Activated CD4-positive, alpha-beta T cell treated with anti-CD3 and anti-CD28 coated beads, Interleukin-2, amount 10 ng/mL, durations not matched to agents 7 days and 5 days (primary cell): ENCODE results near the gene PRODH2. TPM values are rescaled to one million over a fixed set of nuclear protein-coding genes. Genes with fewer than 3 reads are reported as not detected.
"Not testable (repeated sequence)": the region's sequence is repeated elsewhere in the genome, so short reads cannot be mapped to it uniquely, and the experiment has no call there.

Experiments
- CTCF ChIA-PET: fragments of 350-600 bp; sonication (Branson Sonifier 250); formaldehyde crosslinking; loops from one replicate; lab custom pipeline; 2021; ENCODE audit warnings: antibody characterized with exemption; lab: Charles Lee
- POLR2A ChIA-PET: fragments of 350-600 bp; sonication (Branson Sonifier 250); formaldehyde crosslinking; loops from one replicate; lab custom pipeline; 2021; ENCODE audit warnings: antibody characterized with exemption; lab: Charles Lee
- DNase-seq: peaks from one replicate; pipeline ENCODE4 v3.0.0-alpha.2; 2020
- H3K27ac Mint-ChIP-seq: one replicate; pipeline ENCODE4 v1.8.0; 2021; ENCODE audit warnings: mild to moderate bottlenecking, moderate library complexity, mixed read lengths
- H3K27me3 Mint-ChIP-seq: one replicate; pipeline ENCODE4 v1.8.0; 2021; ENCODE audit warnings: mixed read lengths
- H3K36me3 Mint-ChIP-seq: one replicate; pipeline ENCODE4 v1.8.0; 2021; ENCODE audit warnings: low read depth, mixed read lengths
- H3K4me1 Mint-ChIP-seq: one replicate; pipeline ENCODE4 v1.8.0; 2021; ENCODE audit warnings: mixed read lengths
- H3K4me3 Mint-ChIP-seq: one replicate; pipeline ENCODE4 v1.8.0; 2021; ENCODE audit warnings: mild to moderate bottlenecking, moderate library complexity, mixed read lengths
- H3K9me3 Mint-ChIP-seq: one replicate; pipeline ENCODE4 v1.8.0; 2021; ENCODE audit warnings: mixed read lengths
- total RNA-seq, 2 experiments: library from RNA; stranded (reverse); gene quantifications; one replicate each; pipeline ENCODE4 v1.2.3, GENCODE V29; 2021

PRODH2 gene
- total RNA-seq, 2 experiments from 2014 or later: not detected

DNA sequence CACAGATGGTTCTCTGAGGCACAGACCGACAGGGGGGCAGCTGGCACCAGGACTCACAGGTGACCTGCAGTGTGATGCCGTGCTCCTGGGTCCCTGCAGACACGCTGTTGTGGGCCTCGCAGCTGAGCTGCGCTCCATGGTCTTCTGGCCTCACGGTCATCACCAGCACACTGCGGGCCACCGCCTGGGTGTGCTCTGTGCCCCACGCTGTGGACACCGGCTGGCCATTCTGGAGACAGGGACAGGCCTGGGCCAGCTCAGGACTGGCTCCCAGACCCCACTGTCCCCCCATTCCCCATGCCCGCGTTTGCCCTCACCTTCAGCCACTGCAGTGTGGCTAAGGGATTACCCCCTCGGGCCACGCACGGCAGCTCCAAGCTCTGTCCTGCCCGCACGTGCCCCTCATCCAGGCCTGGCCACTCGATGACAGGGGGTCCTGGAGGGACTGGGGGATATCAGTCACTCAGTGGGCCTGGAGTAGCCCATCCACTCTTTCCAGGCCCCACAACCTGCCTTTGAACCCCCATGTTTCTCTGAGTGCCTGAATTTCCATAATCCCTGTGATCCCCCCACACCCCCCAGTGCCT lies 36.4 kb upstream of the PRODH2 start:
- no peak overlapping the region for H3K4me3 Mint-ChIP-seq
- H3K27ac Mint-ChIP-seq: no peak overlapping the region
- H3K27me3 Mint-ChIP-seq: peaks cover 47% of the 10 kb centered on the region
- CTCF ChIA-PET: interaction anchor here (0.5 kb wide), 1 partner anchor 84 kb away, joined by 4 read pairs; no protein-coding TSS in a partner anchor
- POLR2A ChIA-PET: no interaction called here
- peaks cover 17% of the 10 kb centered on the region for H3K4me1 Mint-ChIP-seq
- no peaks in the 10 kb centered on the region for H3K9me3 Mint-ChIP-seq
- no peaks in the 10 kb centered on the region for H3K36me3 Mint-ChIP-seq
- DNase-seq: no peak

GRCh38 chr19:35848486-35848885 lies 35.8 kb upstream of the PRODH2 start:
- peaks cover 17% of the 10 kb centered on the region for H3K4me1 Mint-ChIP-seq
- H3K27ac Mint-ChIP-seq: no peak overlapping the region
- H3K36me3 Mint-ChIP-seq: no peaks in the 10 kb centered on the region
- H3K27me3 Mint-ChIP-seq: peaks cover 52% of the 10 kb centered on the region
- ChIA-PET POLR2A (no interaction called here), CTCF (no interaction called here)
- H3K4me3 Mint-ChIP-seq: no peak overlapping the region
- H3K9me3 Mint-ChIP-seq: no peaks in the 10 kb centered on the region
- DNase-seq: no peak

- Mint-ChIP-seq H3K4me3 (no peak overlapping the region), H3K36me3 (no peaks in the 10 kb centered on the region), H3K27me3 (peaks cover 53% of the 10 kb centered on the region), H3K27ac (no peak overlapping the region), H3K9me3 (no peaks in the 10 kb centered on the region), H3K4me1 (peaks cover 17% of the 10 kb centered on the region)
- CTCF ChIA-PET: no interaction called here
- POLR2A ChIA-PET: no interaction called here
- DNase-seq: no peak
These were observed 35.3 kb upstream of the PRODH2 start for GRCh38 chr19:35847911-35848310.

GRCh38 chr19:35846038-35846668 lies 33.5 kb upstream of the PRODH2 start:
- peaks cover 3% of the 10 kb centered on the region for H3K9me3 Mint-ChIP-seq
- H3K27me3 Mint-ChIP-seq: peaks cover 52% of the 10 kb centered on the region
- peaks cover 17% of the 10 kb centered on the region for H3K4me1 Mint-ChIP-seq
- POLR2A ChIA-PET: no interaction called here
- no peak for DNase-seq
- no peaks in the 10 kb centered on the region for H3K36me3 Mint-ChIP-seq
- H3K4me3 Mint-ChIP-seq: no peak overlapping the region
- CTCF ChIA-PET: no interaction called here
- no peak overlapping the region for H3K27ac Mint-ChIP-seq

DNA sequence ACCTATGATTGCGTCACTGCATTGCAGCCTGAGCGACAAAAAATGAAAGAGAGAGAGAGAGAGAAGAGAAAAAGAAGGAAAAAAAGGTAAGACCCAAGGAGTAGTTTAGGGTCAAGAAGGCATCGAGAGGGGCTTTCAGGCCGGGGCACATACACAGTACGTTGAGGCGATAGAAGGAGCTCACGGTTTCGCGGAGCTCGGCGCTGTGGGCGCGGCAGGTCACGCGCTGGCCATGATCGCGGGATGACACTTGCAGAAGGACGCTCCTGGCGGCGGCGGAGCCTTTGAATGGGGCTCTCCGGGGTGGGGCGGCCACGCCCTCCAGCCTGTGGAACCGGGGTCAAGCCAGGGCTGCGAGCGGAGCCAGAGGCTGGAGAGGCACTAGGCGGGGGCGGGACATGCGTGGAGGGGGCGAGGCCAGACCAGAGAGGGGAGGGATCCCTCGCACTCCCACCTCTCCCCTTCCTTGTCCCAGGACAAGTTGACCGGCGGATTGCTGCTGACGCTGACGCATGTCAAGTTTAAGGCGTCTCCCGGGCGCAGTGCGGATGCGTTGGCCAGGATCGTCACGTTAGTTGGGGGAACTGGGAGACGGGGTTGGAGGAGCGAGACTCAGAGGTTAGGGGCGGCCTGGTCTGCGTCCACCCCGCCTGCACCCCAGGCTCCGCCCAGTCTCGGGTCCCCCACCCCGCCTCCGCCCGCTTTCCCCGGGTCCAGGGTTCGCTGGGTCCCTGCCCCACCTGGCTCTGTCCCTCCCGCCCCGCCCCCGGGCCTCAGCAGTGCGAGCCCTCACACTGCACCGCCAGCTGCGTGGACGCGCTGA lies 32.8 kb upstream of the PRODH2 start:
- Mint-ChIP-seq H3K27ac (no peak overlapping the region), H3K9me3 (peaks cover 3% of the 10 kb centered on the region), H3K27me3 (peaks cover 45% of the 10 kb centered on the region), H3K4me3 (peak overlapping the region; percentile 8), H3K4me1 (peaks cover 17% of the 10 kb centered on the region), H3K36me3 (no peaks in the 10 kb centered on the region)
- no peak for DNase-seq
- CTCF ChIA-PET: interaction anchor here (1.0 kb wide), 1 partner anchor 102 kb away, joined by 3 read pairs; no protein-coding TSS in a partner anchor
- POLR2A ChIA-PET: no interaction called here

DNA sequence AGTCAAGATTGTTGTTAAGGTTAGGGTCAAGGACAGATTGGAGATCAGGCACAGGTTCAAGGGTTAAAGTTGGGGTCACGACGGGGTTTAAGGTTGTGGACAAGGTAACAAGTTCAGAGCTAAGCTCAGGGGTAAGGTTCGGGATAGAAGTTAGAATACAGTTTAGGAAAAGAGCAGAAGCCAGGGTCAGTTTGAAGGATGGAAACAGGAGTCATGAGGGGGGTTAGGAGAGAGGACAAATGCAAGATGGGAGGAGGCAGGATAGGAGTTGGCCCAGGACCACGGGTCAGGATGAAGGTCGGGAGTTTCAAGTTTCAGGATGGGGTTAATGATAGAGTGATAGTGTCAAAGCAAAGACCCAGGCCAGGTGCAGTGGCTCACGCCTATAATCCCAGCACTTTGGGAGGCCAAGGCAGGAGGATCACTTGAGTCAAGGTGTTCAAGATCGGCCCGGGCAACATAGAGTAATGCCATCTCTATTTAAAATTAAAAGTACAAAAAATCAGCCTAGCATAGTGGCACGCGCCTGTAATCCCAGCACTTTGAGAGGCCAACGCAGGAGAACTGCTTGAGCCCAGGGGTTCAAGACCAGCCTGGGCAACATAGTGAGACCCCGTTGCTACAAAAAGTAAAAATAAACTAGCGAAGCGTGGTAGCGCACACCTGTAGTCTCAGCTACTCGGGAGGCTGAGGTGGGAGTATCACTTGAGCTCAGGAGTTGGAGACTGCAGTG lies 32.0 kb upstream of the PRODH2 start:
- peaks cover 17% of the 10 kb centered on the region for H3K4me1 Mint-ChIP-seq
- H3K9me3 Mint-ChIP-seq: peaks cover 3% of the 10 kb centered on the region
- ChIA-PET CTCF (interaction anchor here (1.0 kb wide), 1 partner anchor 102 kb away, joined by 3 read pairs; no protein-coding TSS in a partner anchor), POLR2A (no interaction called here)
- DNase-seq: no peak
- H3K27ac Mint-ChIP-seq: no peak overlapping the region
- peak overlapping the region; percentile 8 for H3K4me3 Mint-ChIP-seq
- H3K36me3 Mint-ChIP-seq: no peaks in the 10 kb centered on the region
- peaks cover 45% of the 10 kb centered on the region for H3K27me3 Mint-ChIP-seq

DNA sequence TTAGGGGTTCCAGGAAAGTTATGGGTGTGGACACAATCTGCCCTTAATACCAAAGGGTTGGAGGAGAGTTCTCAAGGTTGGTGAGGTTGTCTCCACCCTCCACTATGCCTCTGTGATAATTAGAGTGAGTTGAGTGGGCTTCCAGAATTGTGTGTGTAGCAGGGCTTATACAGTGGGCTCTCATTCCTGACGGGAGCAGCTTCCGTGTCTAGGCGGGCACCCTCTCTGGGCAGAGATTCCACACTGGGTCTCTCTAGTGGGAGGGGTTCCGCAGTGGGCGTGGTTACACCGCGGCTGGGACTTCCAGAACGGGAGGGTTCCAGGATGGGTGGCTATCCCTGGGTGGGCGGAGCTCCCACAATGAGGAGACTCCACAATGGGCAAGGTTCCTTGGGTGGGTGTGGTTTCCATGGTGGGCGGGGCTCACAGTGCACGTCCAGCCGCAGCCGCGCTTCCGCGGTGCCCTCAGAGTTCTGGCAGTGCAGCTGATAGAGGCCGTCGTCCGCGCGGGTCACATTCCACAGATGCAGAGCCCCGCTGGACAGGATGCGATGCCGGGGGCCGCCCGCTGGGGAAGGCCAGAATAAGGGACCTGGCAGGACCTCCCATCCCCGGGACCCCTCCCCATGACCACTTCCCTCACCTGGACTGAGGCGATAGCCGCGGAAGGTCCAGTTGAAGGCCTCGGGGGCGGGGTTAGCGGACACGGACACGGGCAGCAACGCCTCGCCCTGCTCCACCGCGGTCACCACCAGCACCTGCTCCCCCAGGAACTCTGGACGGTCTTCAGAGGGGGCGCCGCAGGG lies 31.2 kb upstream of the PRODH2 start:
- Mint-ChIP-seq H3K4me1 (peaks cover 17% of the 10 kb centered on the region), H3K36me3 (no peaks in the 10 kb centered on the region), H3K27ac (no peak overlapping the region), H3K27me3 (peaks cover 43% of the 10 kb centered on the region), H3K9me3 (peaks cover 6% of the 10 kb centered on the region), H3K4me3 (no peak overlapping the region)
- CTCF ChIA-PET: interaction anchor here (0.6 to 1.1 kb wide), 2 partner anchors 70 to 88 kb away, joined by 3 to 4 read pairs; no protein-coding TSS in a partner anchor
- POLR2A ChIA-PET: no interaction called here
- no peak for DNase-seq

GRCh38 chr19:35842666-35843272 lies 30.1 kb upstream of the PRODH2 start:
- CTCF ChIA-PET: interaction anchor here (1.2 kb wide), 1 partner anchor 8 kb away, joined by 3 read pairs; no protein-coding TSS in a partner anchor
- peaks cover 43% of the 10 kb centered on the region for H3K27me3 Mint-ChIP-seq
- no peak overlapping the region for H3K4me3 Mint-ChIP-seq

DNA sequence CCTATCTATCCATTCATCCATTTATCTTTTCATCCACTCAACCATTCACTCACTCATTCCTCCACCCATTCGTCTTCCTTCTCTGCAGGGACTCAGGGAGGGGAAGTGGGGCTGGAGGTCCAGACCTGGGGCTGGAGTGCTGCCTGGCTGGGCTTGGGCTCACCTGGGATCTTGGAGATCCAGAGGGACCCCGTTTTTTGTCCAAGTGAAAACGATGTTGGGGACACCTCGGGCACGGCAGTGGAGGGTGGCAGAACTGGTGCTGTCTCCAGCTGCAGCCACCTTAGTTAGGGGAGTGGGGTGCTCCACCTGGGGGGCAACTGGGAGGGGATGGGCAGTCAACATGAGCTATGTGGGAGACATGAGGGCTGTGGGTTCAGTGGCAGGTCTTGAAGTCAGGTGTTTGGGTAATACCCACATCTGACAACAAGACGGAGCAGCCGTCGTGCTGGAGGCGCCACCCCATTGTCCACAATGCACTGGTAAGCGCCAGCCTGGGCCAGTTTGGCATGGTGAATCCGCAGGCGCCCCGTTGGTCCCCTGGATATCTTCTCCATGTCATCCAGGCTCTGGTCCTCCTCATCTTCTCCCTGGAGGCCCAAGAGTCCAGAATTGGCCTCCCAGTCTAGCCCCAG lies 29.4 kb upstream of the PRODH2 start:
- Mint-ChIP-seq H3K4me3 (no peak overlapping the region), H3K27ac (no peak overlapping the region), H3K36me3 (no peaks in the 10 kb centered on the region), H3K4me1 (peaks cover 17% of the 10 kb centered on the region), H3K9me3 (peaks cover 7% of the 10 kb centered on the region), H3K27me3 (peaks cover 43% of the 10 kb centered on the region)
- POLR2A ChIA-PET: no interaction called here
- DNase-seq: no peak
- CTCF ChIA-PET: interaction anchor here (1.2 kb wide), 1 partner anchor 9 kb away, joined by 3 read pairs; no protein-coding TSS in a partner anchor

More at GRCh38 chr19:35842666-35843272, 30.1 kb upstream of the PRODH2 start:
- DNase-seq: no peak
- Mint-ChIP-seq H3K36me3 (no peaks in the 10 kb centered on the region), H3K4me1 (peaks cover 17% of the 10 kb centered on the region), H3K9me3 (peaks cover 7% of the 10 kb centered on the region), H3K27ac (no peak overlapping the region)
- POLR2A ChIA-PET: no interaction called here

- H3K4me3 Mint-ChIP-seq, H3K27ac Mint-ChIP-seq, H3K36me3 Mint-ChIP-seq, DNase-seq, H3K4me1 Mint-ChIP-seq, POLR2A ChIA-PET, H3K27me3 Mint-ChIP-seq, H3K9me3 Mint-ChIP-seq: not testable (repeated sequence)
- CTCF ChIA-PET: interaction anchor here (0.9 kb wide), 1 partner anchor 179 kb away, joined by 3 read pairs; no protein-coding TSS in a partner anchor
These were observed 23.5 kb upstream of the PRODH2 start for GRCh38 chr19:35836096-35836495.

DNA sequence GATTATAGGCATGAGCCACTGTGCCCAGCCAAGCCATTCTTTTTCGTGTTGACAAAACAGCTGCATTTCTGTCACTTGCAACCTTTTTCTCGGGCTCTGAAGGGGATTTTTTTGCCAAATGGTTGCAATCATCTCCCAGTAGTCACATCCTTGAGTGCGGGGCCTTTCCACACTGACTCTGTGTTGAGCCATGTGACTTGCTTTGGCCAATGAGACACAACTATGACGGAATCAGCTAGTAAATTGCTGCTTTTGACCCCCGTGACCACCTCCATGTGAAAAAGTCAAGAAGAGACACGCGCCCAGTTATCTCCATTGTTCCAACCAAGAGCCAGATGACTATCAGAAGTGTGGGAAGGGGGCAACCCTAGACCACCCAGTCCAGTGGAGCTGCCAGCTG lies 21.3 kb upstream of the PRODH2 start:
- POLR2A ChIA-PET: no interaction called here
- Mint-ChIP-seq H3K27me3 (peaks cover 3% of the 10 kb centered on the region), H3K27ac (no peak overlapping the region)

More for the DNA sequence above, 21.3 kb upstream of the PRODH2 start:
- no peak for DNase-seq
- Mint-ChIP-seq H3K4me3 (no peak overlapping the region), H3K4me1 (no peaks in the 10 kb centered on the region), H3K36me3 (no peaks in the 10 kb centered on the region), H3K9me3 (peaks cover 2% of the 10 kb centered on the region)
- CTCF ChIA-PET: interaction anchor here (0.6 kb wide), 1 partner anchor 402 kb away, joined by 3 read pairs; no protein-coding TSS in a partner anchor
